CD4-positive, alpha-beta T cell (primary cell): ENCODE results near the gene KYNU. TPM values are rescaled to one million over a fixed set of nuclear protein-coding genes. Genes with fewer than 3 reads are reported as not detected.

Source experiments
- ATAC-seq: fragments of 200-7000 bp; cut with Tn5 transposase; one replicate; pipeline ENCODE4 v1.10.0; 2022; ENCODE audit warnings: mild to moderate bottlenecking; ENCODE audit not compliant: poor library complexity
- CTCF ChIA-PET: fragments of 350-600 bp; sonication (Branson Sonifier 250); formaldehyde crosslinking; loops from one replicate; lab custom pipeline; 2021; ENCODE audit warnings: antibody characterized with exemption, inconsistent platforms; lab: Charles Lee
- POLR2A ChIA-PET: fragments of 350-600 bp; sonication (Branson Sonifier 250); formaldehyde crosslinking; loops from one replicate; lab custom pipeline; 2021; ENCODE audit warnings: antibody characterized with exemption, inconsistent platforms; lab: Charles Lee
- DNase-seq, 14 experiments: peaks; one replicate each; pipeline ENCODE4 v3.0.0-alpha.2; 2013 to 2020; ENCODE audit warnings: mixed read lengths in 2 of 14
- H3K27ac ChIP-seq, 2 donors: one replicate each; pipeline versions ENCODE4 v1.5.1 to v1.7.0; 2013; ENCODE audit warnings: low read length in 2 of 2, low read depth in 1 of 2, mild to moderate bottlenecking in 1 of 2
- H3K27me3 ChIP-seq, 2 experiments: 1 replicate in 1 of 2; 2 replicates in 1 of 2; pipeline versions ENCODE4 v1.6.1 to v1.7.0; 2013; ENCODE audit warnings: low read length in 2 of 2, control low read depth in 1 of 2, mild to moderate bottlenecking in 1 of 2, moderate library complexity in 1 of 2; ENCODE audit not compliant: insufficient read depth in 2 of 2, control insufficient read depth in 1 of 2
- H3K36me3 ChIP-seq: one replicate; pipeline ENCODE4 v1.6.1; 2013; ENCODE audit warnings: low read length, control low read depth; ENCODE audit not compliant: insufficient read depth
- H3K4me1 ChIP-seq: one replicate; pipeline ENCODE4 v1.6.1; 2013; ENCODE audit warnings: low read length, control low read depth; ENCODE audit not compliant: insufficient read depth
- H3K4me3 ChIP-seq: one replicate; pipeline ENCODE4 v1.5.1; 2013; ENCODE audit warnings: mild to moderate bottlenecking, low read length, moderate library complexity
- H3K9me3 ChIP-seq, 2 experiments: 1 replicate in 1 of 2; 2 replicates in 1 of 2; pipeline versions ENCODE4 v1.6.1 to v1.7.0; 2013; ENCODE audit warnings: low read length in 2 of 2, mild to moderate bottlenecking in 2 of 2, control low read depth in 1 of 2, moderate library complexity in 1 of 2; ENCODE audit not compliant: control insufficient read depth in 1 of 2, insufficient read depth in 1 of 2
- H3K27ac Mint-ChIP-seq: one replicate; pipeline ENCODE4 v1.8.0; 2020; ENCODE audit warnings: mixed read lengths
- H3K27me3 Mint-ChIP-seq: one replicate; pipeline ENCODE4 v1.8.0; 2021; ENCODE audit warnings: mixed read lengths
- H3K36me3 Mint-ChIP-seq: one replicate; pipeline ENCODE4 v1.8.0; 2021; ENCODE audit warnings: low read depth, mixed read lengths
- H3K4me1 Mint-ChIP-seq: one replicate; pipeline ENCODE4 v1.8.0; 2021; ENCODE audit warnings: low read depth, mixed read lengths
- H3K4me3 Mint-ChIP-seq: one replicate; pipeline ENCODE4 v1.8.0; 2020; ENCODE audit warnings: mild to moderate bottlenecking, mixed read lengths
- H3K9me3 Mint-ChIP-seq: one replicate; pipeline ENCODE4 v1.8.0; 2020; ENCODE audit warnings: mixed read lengths
- CTCF ChIP-seq: fragments of 200-600 bp; IDR thresholded peaks from one replicate; pipeline ENCODE4 v1.8.0; 2022; ENCODE audit warnings: antibody characterized with exemption, mild to moderate bottlenecking
- intact Hi-C, 2 experiments: fragments of 100-400 bp; cut with DNase I in 1 of 2; cut with micrococcal nuclease in 1 of 2; formaldehyde crosslinking; loops; one replicate each; pipeline versions ENCODE4 v1.15.1 to v1.9.0; 2023 to 2025; cut with DNase I, micrococcal nuclease
- total RNA-seq, 174 experiments: library from RNA in 2 of 174; stranded (reverse) in 2 of 174; gene quantifications; one replicate each; pipeline ENCODE4 v1.2.3 and lab custom pipeline; 2021 to 2026

The KYNU gene
- total RNA-seq, 2 experiments from 2014 or later = 0.38 to 0.50 TPM

- intact Hi-C loops = no loop called here
- TF ChIP-seq CTCF = no peak
- Histone ChIP-seq H3K9me3 (no peaks in the 10 kb centered on the region), H3K27me3 (no peaks in the 10 kb centered on the region), H3K4me3 (no peak overlapping the region), H3K36me3 (no peaks in the 10 kb centered on the region), H3K27ac (no peak overlapping the region), H3K4me1 (no peaks in the 10 kb centered on the region)
- DNase-seq (no peak), ATAC-seq (no peak)
- Mint-ChIP-seq H3K4me3 (no peak overlapping the region), H3K4me1 (no peaks in the 10 kb centered on the region), H3K27me3 (no peaks in the 10 kb centered on the region), H3K36me3 (no peaks in the 10 kb centered on the region), H3K27ac (no peak overlapping the region), H3K9me3 (no peaks in the 10 kb centered on the region)
- ChIA-PET CTCF (no interaction called here), POLR2A (no interaction called here)
These were observed 2.5 kb upstream of the KYNU start for GRCh38 chr2:142875010-142875409.

- Histone ChIP-seq H3K27ac (no peak overlapping the region), H3K4me3 (no peak overlapping the region), H3K9me3 (no peaks in the 10 kb centered on the region), H3K27me3 (no peaks in the 10 kb centered on the region), H3K4me1 (no peaks in the 10 kb centered on the region), H3K36me3 (no peaks in the 10 kb centered on the region)
- Mint-ChIP-seq H3K36me3 (no peaks in the 10 kb centered on the region), H3K4me3 (no peak overlapping the region), H3K9me3 (no peaks in the 10 kb centered on the region), H3K27ac (no peak overlapping the region), H3K27me3 (no peaks in the 10 kb centered on the region), H3K4me1 (no peaks in the 10 kb centered on the region)
- intact Hi-C loops = no loop called here
- DNase-seq = no peak
- TF ChIP-seq CTCF = no peak
- ChIA-PET CTCF (no interaction called here), POLR2A (no interaction called here)
- ATAC-seq = no peak
These were observed 1.8 kb upstream of the KYNU start for GRCh38 chr2:142875652-142876051.

GRCh38 chr2:142876423-142876822 lies 1.0 kb upstream of the KYNU start:
- H3K4me3 ChIP-seq = no peak overlapping the region
- H3K4me3 Mint-ChIP-seq = no peak overlapping the region
- no peak for TF ChIP-seq CTCF
- H3K4me1 ChIP-seq = no peaks in the 10 kb centered on the region
- no peaks in the 10 kb centered on the region for H3K27me3 Mint-ChIP-seq
- intact Hi-C loops = no loop called here
- no peaks in the 10 kb centered on the region for H3K36me3 ChIP-seq
- no peaks in the 10 kb centered on the region for H3K9me3 Mint-ChIP-seq
- no peaks in the 10 kb centered on the region for H3K9me3 ChIP-seq
- H3K4me1 Mint-ChIP-seq = no peaks in the 10 kb centered on the region
- DNase-seq = no peak
- no peaks in the 10 kb centered on the region for H3K36me3 Mint-ChIP-seq
- no peak for ATAC-seq
- H3K27ac Mint-ChIP-seq = no peak overlapping the region
- ChIA-PET POLR2A (no interaction called here), CTCF (no interaction called here)
- H3K27ac ChIP-seq = no peak overlapping the region
- H3K27me3 ChIP-seq = no peaks in the 10 kb centered on the region
